Measurements from ENCODE around the gene PLK3. TPM values are rescaled to one million over a fixed set of nuclear protein-coding genes. Genes with fewer than 3 reads are reported as not detected.

The PLK3 gene
- total and polyA plus RNA-seq, 4 donors: 16.9 to 78.5 (median 37.0) TPM

DNA sequence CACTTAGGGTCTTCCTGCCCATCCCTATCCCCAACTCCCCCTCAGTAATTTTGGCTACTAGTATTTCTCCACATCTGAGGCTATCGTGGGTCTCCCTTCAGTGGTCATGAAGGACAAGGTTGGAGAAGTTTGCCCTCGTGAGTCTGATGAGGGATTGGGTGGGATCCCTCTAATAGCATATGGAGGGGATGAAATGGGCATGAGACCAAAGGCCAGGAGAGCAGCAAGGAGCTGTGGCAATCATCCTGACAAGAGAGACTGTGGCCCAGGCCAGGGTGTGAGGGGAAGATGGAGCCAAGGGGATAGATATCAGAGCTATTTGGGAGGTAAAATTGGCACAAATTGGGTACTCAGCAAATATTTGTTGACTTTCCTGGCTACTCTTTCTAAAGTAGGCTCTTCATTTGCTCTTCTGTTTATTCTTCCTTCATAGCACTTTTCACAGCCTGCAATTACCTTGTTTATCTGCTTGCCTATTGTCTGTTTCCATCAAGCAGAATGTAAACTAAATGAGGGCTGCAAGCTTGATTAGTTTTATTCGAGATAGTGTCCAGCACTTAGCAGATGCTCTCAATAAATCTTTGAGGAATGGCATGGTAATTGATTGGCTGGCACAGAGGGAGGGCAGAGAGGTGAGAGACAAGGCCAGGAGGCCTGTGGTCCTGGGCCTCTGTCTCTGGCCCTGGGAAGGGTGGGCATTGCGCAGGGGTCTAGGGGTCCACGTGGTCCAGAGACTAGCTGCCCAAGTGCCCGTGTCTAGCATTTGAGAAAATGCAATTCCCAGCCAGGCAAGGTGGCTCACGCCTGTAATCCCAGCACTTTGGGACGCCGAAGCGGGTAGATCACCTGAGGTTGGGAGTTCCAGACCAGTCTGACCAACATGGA lies 1.5 kb upstream of the PLK3 start:
- H3K9me3 ChIP-seq (ENCODE audit: control insufficient read depth in 4 of 4, insufficient read depth in 3 of 4, low read length in 3 of 4): no peaks in the 10 kb centered on the region
- TF ChIP-seq, protein P1, sequence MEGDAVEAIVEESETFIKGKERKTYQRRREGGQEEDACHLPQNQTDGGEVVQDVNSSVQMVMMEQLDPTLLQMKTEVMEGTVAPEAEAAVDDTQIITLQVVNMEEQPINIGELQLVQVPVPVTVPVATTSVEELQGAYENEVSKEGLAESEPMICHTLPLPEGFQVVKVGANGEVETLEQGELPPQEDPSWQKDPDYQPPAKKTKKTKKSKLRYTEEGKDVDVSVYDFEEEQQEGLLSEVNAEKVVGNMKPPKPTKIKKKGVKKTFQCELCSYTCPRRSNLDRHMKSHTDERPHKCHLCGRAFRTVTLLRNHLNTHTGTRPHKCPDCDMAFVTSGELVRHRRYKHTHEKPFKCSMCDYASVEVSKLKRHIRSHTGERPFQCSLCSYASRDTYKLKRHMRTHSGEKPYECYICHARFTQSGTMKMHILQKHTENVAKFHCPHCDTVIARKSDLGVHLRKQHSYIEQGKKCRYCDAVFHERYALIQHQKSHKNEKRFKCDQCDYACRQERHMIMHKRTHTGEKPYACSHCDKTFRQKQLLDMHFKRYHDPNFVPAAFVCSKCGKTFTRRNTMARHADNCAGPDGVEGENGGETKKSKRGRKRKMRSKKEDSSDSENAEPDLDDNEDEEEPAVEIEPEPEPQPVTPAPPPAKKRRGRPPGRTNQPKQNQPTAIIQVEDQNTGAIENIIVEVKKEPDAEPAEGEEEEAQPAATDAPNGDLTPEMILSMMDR (IDR thresholded peaks at IDR 0.05; ENCODE audit: control extremely low read depth, extremely low read depth): no peak
- DNase-seq (no peak), ATAC-seq (ENCODE audit: insufficient read depth, low FRiP score) (no peak)
- H3K36me3 ChIP-seq (ENCODE audit: control insufficient read depth in 4 of 4, insufficient read depth in 4 of 4, low read length in 4 of 4): peaks cover 0 to 13% (median 9%) of the 10 kb centered on the region in 4 donors
- H3K9ac ChIP-seq (ENCODE audit: insufficient read depth in 1 of 2, low read length in 2 of 2): no peak overlapping the region
- peak overlapping the region in 1 of 2 donors; percentile 29 for H3K27ac ChIP-seq (ENCODE audit: low read depth in 1 of 2, low read length in 1 of 2)
- H3K4me1 ChIP-seq (ENCODE audit: control insufficient read depth in 5 of 5, insufficient read depth in 5 of 5, low read length in 5 of 5): peaks cover 0 to 21% (median 5%) of the 10 kb centered on the region in 5 donors
- 86 to 94% methylated on average over 10 of the region's 10 CpGs for WGBS, 2 donors
- no peak overlapping the region for H3K4me3 ChIP-seq
- no peaks in the 10 kb centered on the region for H3K27me3 ChIP-seq (ENCODE audit: control insufficient read depth in 3 of 3, insufficient read depth in 3 of 3, low read length in 2 of 3)

DNA sequence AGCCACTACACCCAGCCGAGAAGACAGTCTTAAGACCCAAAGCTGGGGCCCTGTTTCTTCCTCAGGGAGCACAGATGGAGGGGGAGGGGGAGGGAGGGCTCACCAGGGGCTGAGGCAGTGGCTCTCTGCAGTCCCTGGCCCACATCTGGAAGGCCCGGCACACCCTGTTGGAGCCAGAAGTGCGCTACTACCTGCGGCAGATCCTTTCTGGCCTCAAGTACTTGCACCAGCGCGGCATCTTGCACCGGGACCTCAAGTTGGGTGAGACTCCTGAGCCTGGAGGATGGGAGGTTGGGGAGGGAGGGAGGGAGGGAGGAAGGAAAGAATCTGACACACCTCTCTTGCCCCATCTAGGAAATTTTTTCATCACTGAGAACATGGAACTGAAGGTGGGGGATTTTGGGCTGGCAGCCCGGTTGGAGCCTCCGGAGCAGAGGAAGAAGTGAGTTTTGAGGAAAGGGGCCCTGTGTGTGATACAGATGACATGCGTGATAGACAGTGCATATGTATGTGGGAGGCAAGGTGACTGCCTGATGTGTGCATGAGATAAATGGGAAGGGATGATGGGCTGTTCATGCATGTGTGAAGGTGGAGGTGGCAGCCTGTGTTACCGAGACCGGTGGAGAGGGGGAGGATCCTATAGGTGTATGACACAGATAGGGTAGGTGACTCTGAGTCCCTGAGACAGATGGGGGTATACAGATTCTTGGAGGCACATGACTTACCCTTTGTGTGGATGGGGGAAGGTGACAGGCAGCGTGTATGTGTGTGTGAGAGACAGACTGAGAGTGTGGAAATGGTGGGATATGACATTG lies 1.5 kb downstream of the PLK3 start:
- no peaks in the 10 kb centered on the region for H3K9me3 ChIP-seq (ENCODE audit: control insufficient read depth in 4 of 4, insufficient read depth in 3 of 4, low read length in 3 of 4)
- peak overlapping the region; percentile 55 for H3K4me3 ChIP-seq
- 44 to 56% methylated on average over 13 of the region's 13 CpGs for WGBS, 2 donors
- peak overlapping the region in 1 of 2 donors; percentile 72 for H3K27ac ChIP-seq (ENCODE audit: low read depth in 1 of 2, low read length in 1 of 2)
- ATAC-seq (ENCODE audit: insufficient read depth, low FRiP score) (no peak), DNase-seq (no peak)
- TF ChIP-seq, protein P1 (IDR thresholded peaks at IDR 0.05; ENCODE audit: control extremely low read depth, extremely low read depth): no peak
- H3K9ac ChIP-seq (ENCODE audit: insufficient read depth in 1 of 2, low read length in 2 of 2): no peak overlapping the region
- no peaks in the 10 kb centered on the region for H3K27me3 ChIP-seq (ENCODE audit: control insufficient read depth in 3 of 3, insufficient read depth in 3 of 3, low read length in 2 of 3)
- H3K4me1 ChIP-seq (ENCODE audit: control insufficient read depth in 5 of 5, insufficient read depth in 5 of 5, low read length in 5 of 5): peaks cover under 1 to 36% (median 7%) of the 10 kb centered on the region in 5 donors
- H3K36me3 ChIP-seq (ENCODE audit: control insufficient read depth in 4 of 4, insufficient read depth in 4 of 4, low read length in 4 of 4): peaks cover 2 to 39% (median 10%) of the 10 kb centered on the region in 4 donors

GRCh38 chr1:44802306-44803061 lies 2.3 kb downstream of the PLK3 start:
- Histone ChIP-seq H3K27me3 (ENCODE audit: control insufficient read depth in 3 of 3, insufficient read depth in 3 of 3, low read length in 2 of 3) (no peaks in the 10 kb centered on the region), H3K4me3 (peak overlapping the region; percentile 38), H3K4me1 (ENCODE audit: control insufficient read depth in 5 of 5, insufficient read depth in 5 of 5, low read length in 5 of 5) (peaks cover 7 to 41% (median 14%) of the 10 kb centered on the region in 5 donors), H3K27ac (ENCODE audit: low read depth in 1 of 2, low read length in 1 of 2) (peak overlapping the region in 1 of 2 donors; percentile 72), H3K9me3 (ENCODE audit: control insufficient read depth in 4 of 4, insufficient read depth in 3 of 4, low read length in 3 of 4) (no peaks in the 10 kb centered on the region), H3K9ac (ENCODE audit: insufficient read depth in 1 of 2, low read length in 2 of 2) (no peak overlapping the region), H3K36me3 (ENCODE audit: control insufficient read depth in 4 of 4, insufficient read depth in 4 of 4, low read length in 4 of 4) (peaks cover 2 to 39% (median 10%) of the 10 kb centered on the region in 4 donors)
- ATAC-seq (ENCODE audit: insufficient read depth, low FRiP score) (no peak), DNase-seq (no peak)
- TF ChIP-seq, protein P1 (IDR thresholded peaks at IDR 0.05; ENCODE audit: control extremely low read depth, extremely low read depth): no peak
- WGBS, 2 donors: 83 to 92% methylated on average over 13 of the region's 13 CpGs
